HepG2 (cell line): ENCODE results near the gene UNG. TPM values are rescaled to one million over a fixed set of nuclear protein-coding genes. Genes with fewer than 3 reads are reported as not detected.

Experiments
- ATAC-seq: fragments of 200-7000 bp; cut with Tn5 transposase; 3 replicates; pipeline ENCODE4 v1.9.1; 2020; ENCODE audit warnings: mild to moderate bottlenecking, moderate library complexity
- BruUV-seq: library from RNA; stranded (reverse); fragments of 400-500 nt; replicated peaks from 2 replicates; lab custom pipeline; 2021; lab: Mats Ljungman, UMichigan
- CTCF ChIA-PET: fragments of 300-600 bp; formaldehyde crosslinking; extraction: SDS; loops from one replicate; lab custom pipeline; 2021; ENCODE audit warnings: low total read pairs, inconsistent platforms, low intra/inter-chr PET ratio; lab: Yijun Ruan, JAX
- POLR2A ChIA-PET: fragments of 350-600 bp; sonication (Branson Sonifier 250); formaldehyde crosslinking; loops from one replicate; lab custom pipeline; 2020; ENCODE audit warnings: antibody characterized with exemption, inconsistent platforms; lab: Yijun Ruan, JAX
- DNase-seq: peaks from one replicate; pipeline ENCODE4 v3.0.0-alpha.2; 2015; ENCODE audit warnings: low spot score
- FAIRE-seq: peaks from 3 replicates; lab custom pipeline; 2011; peaks lifted over from hg19 to GRCh38; lab: Jason Lieb, UNC
- H2AFZ ChIP-seq: one replicate; pipeline ENCODE4 v1.6.1; 2011; ENCODE audit warnings: low read length, inconsistent platforms
- H3K27ac ChIP-seq: fragments of 300-600 bp; 3 replicates; pipeline ENCODE4 v1.8.0; 2011; ENCODE audit warnings: mixed run types, mild to moderate bottlenecking, mixed read lengths, low read length, inconsistent platforms; ENCODE audit not compliant: insufficient read depth; ENCODE audit errors: extremely low read length
- H3K27me3 ChIP-seq, 2 experiments: fragments of 200-600 bp in 1 of 2; 2 replicates in 1 of 2; 3 replicates in 1 of 2; pipeline versions ENCODE4 v1.6.0 to v1.8.0; 2011; ENCODE audit warnings: low read length in 2 of 2, mild to moderate bottlenecking in 2 of 2, moderate library complexity in 2 of 2, inconsistent platforms in 1 of 2; ENCODE audit not compliant: insufficient read depth in 2 of 2, control insufficient read depth in 1 of 2
- H3K36me3 ChIP-seq, 2 experiments: fragments of 200-600 bp in 1 of 2; replicated peaks in 1 of 2; 2 replicates in 1 of 2; 3 replicates in 1 of 2; pipeline versions ENCODE4 v1.5.1 to v1.8.0; 2011; ENCODE audit warnings: low read length in 2 of 2, inconsistent platforms in 1 of 2; ENCODE audit not compliant: insufficient read depth in 2 of 2, control insufficient read depth in 1 of 2
- H3K4me1 ChIP-seq: 2 replicates; pipeline ENCODE4 v1.5.1; 2012; ENCODE audit warnings: low read length, inconsistent platforms; ENCODE audit not compliant: insufficient read depth
- H3K4me2 ChIP-seq: 2 replicates; pipeline ENCODE4 v1.6.0; 2011; ENCODE audit warnings: low read depth, low read length, inconsistent platforms
- H3K4me3 ChIP-seq, 3 experiments: fragments of 200-600 bp in 1 of 3; sonication (generic), shearing (Covaris generic) in 1 of 3; replicated peaks in 1 of 3; 2 replicates each; pipeline ENCODE4 v1.5.1; 2011 to 2016; ENCODE audit warnings: low read length in 3 of 3, inconsistent platforms in 2 of 3, low read depth in 2 of 3, mild to moderate bottlenecking in 2 of 3, control low read depth in 1 of 3, mixed read lengths in 1 of 3; ENCODE audit not compliant: insufficient read depth in 1 of 3
- H3K79me2 ChIP-seq: one replicate; pipeline ENCODE4 v1.6.1; 2011; ENCODE audit warnings: low read length, inconsistent platforms; ENCODE audit not compliant: insufficient read depth
- H3K9ac ChIP-seq: 2 replicates; pipeline ENCODE4 v1.6.0; 2011; ENCODE audit warnings: mild to moderate bottlenecking, low read depth, low read length, inconsistent platforms; ENCODE audit not compliant: insufficient read depth
- H3K9me3 ChIP-seq: 2 replicates; pipeline ENCODE4 v1.5.1; 2012; ENCODE audit warnings: mild to moderate bottlenecking, low read length
- H4K20me1 ChIP-seq: 2 replicates; pipeline ENCODE4 v1.6.0; 2011; ENCODE audit warnings: inconsistent platforms, mild to moderate bottlenecking, low read length, moderate library complexity; ENCODE audit not compliant: insufficient read depth
- HNRNPK ChIP-seq: fragments of 200-400 bp; formaldehyde crosslinking; IDR thresholded peaks from 2 replicates; pipeline ENCODE4 v1.6.1; 2018; ENCODE audit warnings: low read length, low read depth, moderate library complexity, mild to moderate bottlenecking; ENCODE audit not compliant: poor library complexity, severe bottlenecking
- KDM1A ChIP-seq: IDR thresholded peaks from 2 replicates; pipeline ENCODE4 v1.6.1; 2016; ENCODE audit warnings: missing compliant biosample characterization
- LCORL ChIP-seq, 2 experiments: fragments of 450-650 bp in 1 of 2; sonication (generic) in 1 of 2; formaldehyde crosslinking in 1 of 2; IDR thresholded peaks; 2 replicates each; pipeline versions ENCODE4 v1.5.0 to v1.6.1; 2017 to 2020; ENCODE audit warnings: antibody characterized with exemption in 1 of 2, missing genetic modification reagents in 1 of 2
- MED8 ChIP-seq: sonication (generic); formaldehyde crosslinking; IDR thresholded peaks from 2 replicates; pipeline ENCODE4 v1.8.1; 2023; ENCODE audit warnings: mild to moderate bottlenecking, missing genetic modification reagents; ENCODE audit not compliant: insufficient replicate concordance
- PHF8 ChIP-seq: sonication (generic); formaldehyde crosslinking; IDR thresholded peaks from 2 replicates; pipeline ENCODE4 v1.5.0; 2020; ENCODE audit warnings: missing genetic modification reagents
- RNF2 ChIP-seq: fragments of 450-650 bp; conservative IDR thresholded peaks from 2 replicates; pipeline ENCODE4 v1.6.1; 2016; ENCODE audit warnings: low read depth
- SMAD9 ChIP-seq: sonication (generic); formaldehyde crosslinking; IDR thresholded peaks from 2 replicates; pipeline ENCODE4 v1.5.1; 2020; ENCODE audit warnings: mild to moderate bottlenecking, missing genetic modification reagents
- SP5 ChIP-seq: IDR thresholded peaks from 2 replicates; pipeline ENCODE4 v1.6.1; 2016; ENCODE audit warnings: low read depth, borderline replicate concordance
- SUZ12 ChIP-seq: fragments of 150-350 bp; IDR thresholded peaks from 2 replicates; pipeline ENCODE4 v1.6.1; 2014; ENCODE audit warnings: low read depth, low read length
- TGIF2 ChIP-seq: IDR thresholded peaks from 2 replicates; pipeline ENCODE4 v1.6.1; 2016; ENCODE audit warnings: control low read depth, missing compliant biosample characterization
- ZNF430 ChIP-seq: sonication (generic); formaldehyde crosslinking; IDR thresholded peaks from 2 replicates; pipeline ENCODE4 v1.9.0; 2021; ENCODE audit warnings: mild to moderate bottlenecking, missing genetic modification reagents
- ZNF431 ChIP-seq: sonication (generic); formaldehyde crosslinking; IDR thresholded peaks from 2 replicates; pipeline ENCODE4 v1.9.0; 2022; ENCODE audit warnings: missing genetic modification reagents, low read depth, mild to moderate bottlenecking, borderline replicate concordance
- ZNF446 ChIP-seq: sonication (generic); formaldehyde crosslinking; IDR thresholded peaks from 2 replicates; pipeline ENCODE4 v1.5.0; 2020; ENCODE audit warnings: mild to moderate bottlenecking, missing genetic modification reagents
- ZNF598 ChIP-seq: sonication (generic); formaldehyde crosslinking; IDR thresholded peaks from 2 replicates; pipeline ENCODE4 v1.5.1; 2020; ENCODE audit warnings: mild to moderate bottlenecking, missing genetic modification reagents, borderline replicate concordance
- ZZZ3 ChIP-seq: sonication (generic); formaldehyde crosslinking; IDR thresholded peaks from 2 replicates; pipeline ENCODE4 v1.4.0; 2020; ENCODE audit warnings: missing genetic modification reagents, mild to moderate bottlenecking, borderline replicate concordance
- WGBS: methylation state at CpG from one replicate; pipeline ENCODE4 v1.1.6; 2017; ENCODE audit warnings: low lambda C conversion rate; 5-methylcytosine and 5-hydroxymethylcytosine counted together
- in situ Hi-C: cut with HindIII; loops from 2 replicates; pipeline ENCODE4 v1.10.0; 2017; ENCODE audit warnings: low pct_unique_long_range_greater_than_20kb; ENCODE audit not compliant: extremely low pct_ligation_motif_present
- intact Hi-C: fragments of 100-400 bp; cut with micrococcal nuclease; formaldehyde crosslinking; loops from one replicate; pipeline ENCODE4 v1.10.0; 2022; ENCODE audit not compliant: unreplicated experiment
- polyA plus RNA-seq, 8 experiments: library from polyadenylated mRNA; depleted of rRNA in 3 of 8; stranded (reverse) in 7 of 8; unstranded in 1 of 8; fragments of >200 nt; fragmentation: Illumina TruSeq in 4 of 8; extraction: Trizol in 4 of 8; gene quantifications; 2 replicates each; pipeline versions ENCODE4 v1.2.1 to v1.2.3, GENCODE V29; 2011 to 2016; ENCODE audit warnings: low read depth in 4 of 8, missing spikeins in 1 of 8, mixed read lengths in 1 of 8; ENCODE audit not compliant: insufficient read depth in 1 of 8
- total RNA-seq, 5 experiments: library from RNA; depleted of rRNA; stranded (reverse); fragments of >200 nt; fragmentation: Illumina TruSeq; extraction: Trizol; gene quantifications; 2 replicates each; pipeline ENCODE4 v1.2.3, GENCODE V29; 2016; ENCODE audit warnings: low read depth in 1 of 5
- TF ChIP-seq, protein P1 (sequence below): sonication (generic); formaldehyde crosslinking; IDR thresholded peaks from 2 replicates; pipeline ENCODE4 v1.4.0; 2020; ENCODE audit warnings: missing genetic modification reagents, low read depth, mild to moderate bottlenecking, borderline replicate concordance
- TF ChIP-seq, protein P2 (sequence below): sonication (generic); formaldehyde crosslinking; IDR thresholded peaks from 2 replicates; pipeline ENCODE4 v1.5.0; 2020; ENCODE audit warnings: mild to moderate bottlenecking, missing genetic modification reagents
- TF ChIP-seq, protein P3 (sequence below): sonication (generic); formaldehyde crosslinking; IDR thresholded peaks from 2 replicates; pipeline ENCODE4 v1.8.0; 2022; ENCODE audit warnings: mild to moderate bottlenecking, missing genetic modification reagents
- TF ChIP-seq, protein P4 (sequence below), 2 experiments: sonication (generic) in 1 of 2; formaldehyde crosslinking in 1 of 2; IDR thresholded peaks; 2 replicates each; pipeline versions ENCODE4 v1.5.1 to v1.6.1; 2011 to 2020; ENCODE audit warnings: borderline replicate concordance in 1 of 2, low read depth in 1 of 2, low read length in 1 of 2, mild to moderate bottlenecking in 1 of 2, missing genetic modification reagents in 1 of 2, moderate library complexity in 1 of 2

Gene UNG
- total and polyA plus RNA-seq, 2 of the 13 experiments (the other 11 are each of a cell fraction or from before 2014, with no cell fraction given) = 23.3 to 114 TPM

DNA sequence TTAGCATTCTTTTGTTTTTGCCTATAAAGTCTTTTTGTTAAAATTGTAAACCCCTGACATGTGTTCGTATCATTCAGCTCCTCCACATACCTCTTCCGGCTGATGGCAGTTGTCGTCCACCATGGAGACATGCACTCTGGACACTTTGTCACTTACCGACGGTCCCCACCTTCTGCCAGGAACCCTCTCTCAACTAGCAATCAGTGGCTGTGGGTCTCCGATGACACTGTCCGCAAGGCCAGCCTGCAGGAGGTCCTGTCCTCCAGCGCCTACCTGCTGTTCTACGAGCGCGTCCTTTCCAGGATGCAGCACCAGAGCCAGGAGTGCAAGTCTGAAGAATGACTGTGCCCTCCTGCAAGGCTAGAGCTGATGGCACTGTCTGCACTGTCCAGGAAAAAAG, 11.8 kb upstream of the UNG start:
- Histone ChIP-seq H3K4me3 (no peak overlapping the region), H3K9me3 (no peaks in the 10 kb centered on the region), H3K36me3 (peaks cover 12 to 55% of the 10 kb centered on the region in 2 experiments), H3K79me2 (no peaks in the 10 kb centered on the region), H2AFZ (no peak overlapping the region), H3K4me2 (no peak overlapping the region), H4K20me1 (no peaks in the 10 kb centered on the region), H3K9ac (no peak overlapping the region), H3K4me1 (peaks cover 55% of the 10 kb centered on the region), H3K27ac (no peak overlapping the region), H3K27me3 (no peaks in the 10 kb centered on the region)
- CTCF ChIA-PET = no interaction called here
- POLR2A ChIA-PET = no interaction called here
- BruUV-seq = no TSS peak
- intact Hi-C loops = no loop called here
- no peak for ATAC-seq
- WGBS = 97% methylated on average over 11 of the region's 11 CpGs
- in situ Hi-C loops = no loop called here
- TF ChIP-seq ZZZ3 (no peak), RNF2 (no peak), PHF8 (CRISPR knock-in tag) (no peak), TGIF2 (CRISPR knock-in tag) (no peak), LCORL (IDR thresholded peaks at IDR 0.05) (no peak), LCORL (CRISPR knock-in tag; IDR thresholded peaks at IDR 0.05) (no peak), ZNF598 (CRISPR knock-in tag) (no peak), SP5 (CRISPR knock-in tag) (no peak), MED8 (CRISPR knock-in tag) (no peak), HNRNPK (no peak), SMAD9 (CRISPR knock-in tag) (no peak), SUZ12 (no peak), ZNF446 (CRISPR knock-in tag) (no peak), ZNF430 (CRISPR knock-in tag) (no peak), KDM1A (CRISPR knock-in tag) (no peak), ZNF431 (CRISPR knock-in tag) (no peak)
- TF ChIP-seq, protein P1, sequence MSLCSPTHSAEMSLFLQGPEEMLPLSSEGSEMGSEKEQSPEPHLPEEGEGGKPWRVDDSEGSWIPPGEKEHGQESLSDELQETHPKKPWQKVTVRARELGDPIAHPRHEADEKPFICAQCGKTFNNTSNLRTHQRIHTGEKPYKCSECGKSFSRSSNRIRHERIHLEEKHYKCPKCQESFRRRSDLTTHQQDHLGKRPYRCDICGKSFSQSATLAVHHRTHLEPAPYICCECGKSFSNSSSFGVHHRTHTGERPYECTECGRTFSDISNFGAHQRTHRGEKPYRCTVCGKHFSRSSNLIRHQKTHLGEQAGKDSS (CRISPR knock-in tag) = no peak
- TF ChIP-seq, protein P2, sequence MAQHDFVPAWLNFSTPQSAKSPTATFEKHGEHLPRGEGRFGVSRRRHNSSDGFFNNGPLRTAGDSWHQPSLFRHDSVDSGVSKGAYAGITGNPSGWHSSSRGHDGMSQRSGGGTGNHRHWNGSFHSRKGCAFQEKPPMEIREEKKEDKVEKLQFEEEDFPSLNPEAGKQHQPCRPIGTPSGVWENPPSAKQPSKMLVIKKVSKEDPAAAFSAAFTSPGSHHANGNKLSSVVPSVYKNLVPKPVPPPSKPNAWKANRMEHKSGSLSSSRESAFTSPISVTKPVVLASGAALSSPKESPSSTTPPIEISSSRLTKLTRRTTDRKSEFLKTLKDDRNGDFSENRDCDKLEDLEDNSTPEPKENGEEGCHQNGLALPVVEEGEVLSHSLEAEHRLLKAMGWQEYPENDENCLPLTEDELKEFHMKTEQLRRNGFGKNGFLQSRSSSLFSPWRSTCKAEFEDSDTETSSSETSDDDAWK (CRISPR knock-in tag) = no peak
- TF ChIP-seq, protein P3, sequence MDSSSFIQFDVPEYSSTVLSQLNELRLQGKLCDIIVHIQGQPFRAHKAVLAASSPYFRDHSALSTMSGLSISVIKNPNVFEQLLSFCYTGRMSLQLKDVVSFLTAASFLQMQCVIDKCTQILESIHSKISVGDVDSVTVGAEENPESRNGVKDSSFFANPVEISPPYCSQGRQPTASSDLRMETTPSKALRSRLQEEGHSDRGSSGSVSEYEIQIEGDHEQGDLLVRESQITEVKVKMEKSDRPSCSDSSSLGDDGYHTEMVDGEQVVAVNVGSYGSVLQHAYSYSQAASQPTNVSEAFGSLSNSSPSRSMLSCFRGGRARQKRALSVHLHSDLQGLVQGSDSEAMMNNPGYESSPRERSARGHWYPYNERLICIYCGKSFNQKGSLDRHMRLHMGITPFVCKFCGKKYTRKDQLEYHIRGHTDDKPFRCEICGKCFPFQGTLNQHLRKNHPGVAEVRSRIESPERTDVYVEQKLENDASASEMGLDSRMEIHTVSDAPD = no peak
- TF ChIP-seq, protein P4, sequence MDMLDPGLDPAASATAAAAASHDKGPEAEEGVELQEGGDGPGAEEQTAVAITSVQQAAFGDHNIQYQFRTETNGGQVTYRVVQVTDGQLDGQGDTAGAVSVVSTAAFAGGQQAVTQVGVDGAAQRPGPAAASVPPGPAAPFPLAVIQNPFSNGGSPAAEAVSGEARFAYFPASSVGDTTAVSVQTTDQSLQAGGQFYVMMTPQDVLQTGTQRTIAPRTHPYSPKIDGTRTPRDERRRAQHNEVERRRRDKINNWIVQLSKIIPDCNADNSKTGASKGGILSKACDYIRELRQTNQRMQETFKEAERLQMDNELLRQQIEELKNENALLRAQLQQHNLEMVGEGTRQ (IDR thresholded peaks at IDR 0.05; ENCODE audit: low read depth, low read length) = no peak
- TF ChIP-seq, protein P4 (CRISPR knock-in tag; IDR thresholded peaks at IDR 0.05; ENCODE audit: borderline replicate concordance) = no peak
- FAIRE-seq = no peak
- no peak for DNase-seq
